GM19035 (cell line): ENCODE results near the gene SH3PXD2B.

ENCODE experiments used
- ATAC-seq: cut with Tn5 transposase; IDR thresholded peaks from one replicate; pipeline ENCODE4 v1.9.1; 2021; ENCODE audit not compliant: unreplicated experiment

The SH3PXD2B gene

DNA sequence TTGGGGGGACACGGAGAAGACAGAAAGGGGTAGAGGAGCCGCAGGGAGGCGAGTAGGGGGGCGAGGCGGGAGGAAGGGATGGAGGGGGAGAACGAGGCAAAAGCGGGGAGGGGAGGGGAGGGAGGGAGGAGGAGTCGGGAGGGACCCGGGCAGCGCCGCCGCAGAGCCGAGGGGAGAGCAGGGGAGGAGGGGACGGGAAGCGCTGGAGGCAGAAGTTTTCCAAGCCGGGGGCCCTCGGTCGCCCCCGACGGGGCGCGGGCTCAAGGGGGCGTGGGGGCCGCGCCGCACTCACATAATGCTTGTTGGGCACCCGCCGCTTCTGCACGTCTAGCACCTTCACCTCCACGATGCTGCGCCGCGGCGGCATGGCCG, 353 bp downstream of the SH3PXD2B start:
- ATAC-seq, result no peak

DNA sequence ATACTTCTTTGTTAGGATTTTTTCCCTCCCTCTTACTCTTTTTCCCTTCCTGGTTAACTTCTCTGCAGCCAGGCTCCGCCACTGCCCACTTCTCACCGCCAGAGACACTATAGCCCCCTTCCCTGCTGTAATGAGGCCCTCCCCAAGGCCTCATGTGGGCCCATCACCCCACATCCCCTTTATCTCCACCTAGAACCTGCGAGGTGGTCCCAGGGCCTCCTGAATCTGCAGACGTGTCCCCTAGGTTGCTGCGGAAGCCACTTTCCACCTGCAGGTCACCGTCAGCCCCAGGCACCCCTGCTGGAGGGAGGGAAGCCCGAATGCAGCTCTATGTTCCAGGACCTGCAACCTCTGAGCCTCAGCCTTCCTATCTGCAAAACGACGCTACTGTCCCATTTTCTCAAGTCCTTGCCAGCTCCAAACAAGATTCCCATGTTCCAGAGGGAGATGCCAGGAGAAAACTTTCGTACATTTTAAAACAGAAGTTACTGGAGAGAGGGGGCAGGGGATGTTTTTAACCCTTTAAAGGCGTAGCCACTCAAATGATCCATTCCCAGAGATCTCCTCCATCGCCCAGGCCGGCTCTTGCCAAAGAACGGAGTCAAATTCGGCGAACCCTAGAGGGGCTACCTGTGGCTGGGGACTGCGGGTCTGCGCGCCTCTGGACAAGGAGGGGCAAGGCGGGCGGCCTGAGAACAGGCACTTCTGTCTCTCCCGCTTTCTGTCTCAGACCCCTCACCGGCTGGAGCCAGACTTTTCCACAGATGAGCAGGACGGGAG, 929 bp downstream of the SH3PXD2B start:
- no peak for ATAC-seq

DNA sequence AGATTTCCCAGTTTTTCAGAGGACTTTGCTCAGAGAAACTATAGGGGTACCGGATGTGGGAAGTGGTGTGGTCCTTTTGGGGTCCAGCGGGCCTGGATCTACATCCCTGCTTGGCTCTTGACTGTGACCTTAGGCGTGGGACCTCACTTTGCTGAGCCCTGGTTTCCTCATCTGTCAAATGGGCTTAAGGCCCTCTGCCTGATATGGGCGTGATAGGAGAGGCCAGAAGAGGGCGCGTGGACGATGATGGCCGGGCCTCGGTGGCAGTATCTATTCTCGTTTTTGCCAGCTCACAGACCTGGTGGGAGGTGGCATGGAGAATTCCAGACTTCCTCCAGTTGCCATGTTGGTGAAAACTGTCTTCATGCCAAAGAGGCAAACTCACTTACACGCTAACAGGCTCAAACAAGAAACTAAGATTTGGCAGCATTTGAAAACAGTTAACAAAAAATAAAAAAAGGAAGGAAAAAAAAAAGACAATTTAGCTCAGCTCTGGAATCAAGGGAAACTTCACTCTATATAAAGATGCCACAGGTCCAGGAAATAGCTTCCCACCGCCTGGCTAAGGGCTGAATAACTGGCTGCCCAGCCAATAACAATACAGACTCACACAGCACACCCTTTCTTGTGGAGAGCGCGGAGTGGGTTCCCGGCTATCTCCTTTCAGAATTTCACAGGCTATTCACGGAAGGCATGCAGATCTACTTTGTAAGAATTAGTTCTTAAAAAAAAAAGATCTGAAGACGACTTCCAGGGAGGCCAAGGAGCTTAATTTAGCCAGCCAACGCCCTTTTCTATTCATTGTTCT, 1.7 kb downstream of the SH3PXD2B start:
- ATAC-seq, result no peak

DNA sequence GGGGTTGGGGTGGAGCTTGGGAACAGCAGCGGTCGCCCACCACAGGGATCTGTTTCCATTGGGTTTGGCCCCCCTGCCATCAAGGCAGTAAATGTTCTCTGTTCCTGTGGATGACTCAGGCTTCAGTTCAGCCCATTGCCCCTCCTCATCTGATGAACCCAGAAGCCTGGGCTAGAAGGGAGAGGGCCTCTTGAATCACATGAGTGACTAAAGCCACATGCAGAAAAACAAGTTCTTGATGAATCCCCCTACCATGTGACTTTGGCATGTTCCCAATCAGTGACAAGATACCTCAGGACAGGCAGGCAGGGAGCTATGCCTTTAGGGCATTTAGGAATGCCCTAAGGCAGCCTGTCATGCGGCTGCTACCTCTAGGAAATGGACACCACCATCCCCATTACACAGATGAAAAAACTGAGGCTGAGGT, 2.5 kb downstream of the SH3PXD2B start:
- no peak for ATAC-seq

DNA sequence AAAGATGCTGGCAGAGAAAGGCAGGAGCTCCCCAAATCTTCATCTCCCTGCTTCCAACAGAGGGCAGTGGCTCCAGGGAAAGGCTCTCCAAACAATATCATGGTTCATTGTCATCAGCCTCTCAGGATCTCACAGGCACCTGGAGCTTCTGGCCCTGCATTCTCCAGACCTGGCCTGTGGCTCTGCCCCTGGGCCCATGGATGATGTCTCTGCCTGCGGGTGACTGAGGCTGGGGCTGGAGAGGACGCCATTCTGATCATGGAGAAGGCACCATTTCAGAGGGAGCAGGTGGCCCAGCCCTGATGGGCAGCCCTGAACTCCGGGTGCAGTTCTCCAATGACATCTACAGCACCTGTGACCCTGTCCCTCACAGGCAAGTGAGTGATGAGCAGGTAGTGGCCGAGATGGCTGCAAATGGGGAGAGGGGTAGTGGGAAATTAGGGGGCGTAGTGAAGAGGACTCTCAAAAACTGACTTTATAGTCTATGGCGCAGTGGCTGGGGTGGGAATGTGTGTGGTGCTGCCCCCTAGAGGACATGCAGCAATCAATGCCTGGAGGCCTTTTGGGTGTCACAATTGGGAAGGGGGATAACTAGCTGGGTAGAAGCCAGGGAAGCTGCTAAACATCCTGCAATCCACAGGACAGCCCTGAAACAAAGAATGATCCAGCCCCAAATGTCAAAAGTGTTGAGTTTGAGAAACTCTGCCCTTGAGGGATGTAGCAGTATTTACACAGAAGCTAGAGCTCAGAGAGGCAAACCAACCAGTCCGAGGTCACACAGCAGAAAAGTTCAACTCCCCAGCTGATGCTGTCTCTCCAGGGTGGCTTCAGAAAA, 3.2 kb downstream of the SH3PXD2B start:
- no peak for ATAC-seq

DNA sequence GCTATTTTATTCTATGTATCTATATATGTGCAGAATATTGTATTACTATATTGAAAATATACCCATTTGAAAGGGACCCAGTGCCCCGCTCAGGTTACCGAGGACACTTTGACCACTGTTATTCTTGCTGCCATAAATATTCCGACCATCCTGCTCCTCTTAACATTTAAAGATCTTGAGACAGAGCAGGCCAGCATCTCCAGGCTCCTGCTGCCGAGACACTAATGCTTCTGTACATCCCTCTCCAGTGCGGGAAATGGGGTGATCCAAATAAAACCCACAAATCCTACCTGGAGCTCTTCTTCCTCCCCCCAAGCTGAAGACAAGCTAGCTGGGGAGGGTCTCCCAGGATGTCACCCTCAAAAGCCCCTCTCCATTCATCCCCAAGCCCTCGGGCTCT, 3.9 kb downstream of the SH3PXD2B start:
- ATAC-seq, result no peak

DNA sequence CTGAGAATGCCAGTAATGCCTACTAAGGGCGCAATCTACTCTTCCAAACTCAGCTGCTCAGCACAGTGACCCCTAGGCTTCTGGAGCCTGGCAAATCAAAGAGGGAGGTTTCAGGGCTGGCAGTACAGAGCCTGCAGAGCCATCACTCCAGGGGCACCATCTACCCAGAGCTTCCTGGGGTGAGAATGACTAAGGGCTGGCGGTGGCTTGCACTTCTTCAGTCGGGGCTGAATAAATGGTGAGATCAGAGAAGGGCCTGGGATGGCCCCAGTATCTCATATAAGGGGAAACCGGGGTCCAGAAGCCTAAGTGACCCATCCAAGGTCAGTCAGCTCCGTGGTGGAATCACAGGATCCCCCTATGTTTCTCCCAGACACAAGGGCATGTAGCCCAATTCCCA, 5.3 kb downstream of the SH3PXD2B start:
- no peak for ATAC-seq

DNA sequence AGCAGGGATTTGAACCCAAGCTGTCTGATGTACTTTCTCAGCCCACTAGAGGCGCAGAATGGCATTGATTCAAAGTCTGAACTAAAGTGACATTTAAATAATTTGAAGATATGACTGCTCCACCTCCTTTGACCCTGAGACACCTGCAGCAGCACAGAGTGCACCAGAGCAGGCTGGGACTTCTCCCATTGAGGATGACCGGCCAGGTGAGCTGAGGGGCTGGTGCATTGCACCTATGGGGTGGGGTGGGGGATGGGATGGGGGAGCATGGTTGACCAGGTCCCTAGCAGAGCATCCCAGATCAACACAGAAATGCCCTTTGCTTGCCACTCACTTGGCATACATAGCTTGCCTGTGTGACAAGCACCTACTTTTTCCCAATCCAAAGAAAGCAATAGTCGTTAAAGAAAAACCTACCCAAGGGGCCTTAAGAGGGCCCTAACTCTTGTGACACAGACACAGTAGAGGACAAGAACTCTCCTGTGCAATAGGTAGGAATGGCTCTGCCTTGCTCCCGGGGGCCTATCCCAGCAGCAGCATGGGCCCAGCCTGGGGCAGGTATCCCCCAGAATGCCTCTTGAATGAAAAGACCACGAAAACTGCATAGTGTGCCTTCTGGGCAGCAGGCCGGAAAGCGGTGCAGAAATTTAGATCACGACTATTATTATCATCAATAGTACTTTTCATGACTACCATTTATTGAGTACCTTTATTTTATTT, 6.5 kb downstream of the SH3PXD2B start:
- no peak for ATAC-seq

DNA sequence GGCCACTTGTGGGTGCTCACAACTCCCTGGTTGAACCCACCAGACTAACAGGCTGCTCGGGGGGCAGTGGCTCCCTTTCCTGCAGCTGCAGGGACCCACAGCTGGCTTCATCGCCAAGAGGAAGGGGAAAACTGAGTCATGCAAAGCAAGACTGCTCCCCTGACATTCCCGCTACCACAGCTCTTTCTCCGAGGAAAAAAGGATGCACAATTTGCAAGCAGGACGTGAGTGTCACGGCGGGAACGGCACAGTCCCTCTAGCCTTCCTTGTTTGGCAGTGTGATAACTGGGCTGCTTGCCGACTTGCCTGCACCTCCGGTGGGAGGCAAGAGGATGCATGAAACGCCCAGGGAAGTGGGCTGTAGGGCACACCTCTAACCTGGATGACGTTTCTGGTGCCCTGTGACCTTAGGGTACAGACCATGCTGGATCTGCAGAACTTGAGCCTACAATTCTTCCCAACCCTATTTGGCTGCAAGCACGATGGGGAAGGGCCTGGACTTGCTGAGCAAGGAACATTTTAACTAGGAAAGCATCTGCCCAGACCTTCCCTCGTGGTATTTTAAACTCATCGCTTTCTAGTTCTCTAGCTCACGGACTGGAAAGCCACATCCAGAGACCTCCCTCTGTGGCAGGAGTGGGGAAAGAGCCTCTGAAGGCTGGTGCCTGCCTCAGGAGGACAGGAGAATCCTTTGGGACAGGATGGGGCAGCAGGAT, 7.8 kb downstream of the SH3PXD2B start:
- ATAC-seq, result no peak

DNA sequence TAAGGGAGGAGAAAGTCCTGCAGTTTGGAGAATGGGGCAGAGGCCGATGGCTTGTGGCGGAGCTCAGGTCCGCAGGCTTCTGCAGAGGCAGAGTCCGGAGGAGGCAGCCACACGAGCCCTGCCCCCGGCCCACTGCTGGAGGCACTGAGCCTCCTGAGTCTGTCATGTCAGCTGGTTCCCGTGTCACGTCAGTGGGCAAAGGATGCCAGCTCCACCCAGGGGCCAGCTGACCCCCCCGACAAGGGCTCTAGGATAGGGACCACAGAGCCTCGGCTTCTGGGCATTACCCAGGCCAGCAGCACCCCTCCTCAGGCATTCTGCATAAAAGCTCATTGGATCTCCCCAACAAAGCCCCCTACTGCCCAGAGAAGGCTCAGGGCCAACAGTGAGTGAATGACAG, 8.5 kb downstream of the SH3PXD2B start:
- ATAC-seq, result no peak

DNA sequence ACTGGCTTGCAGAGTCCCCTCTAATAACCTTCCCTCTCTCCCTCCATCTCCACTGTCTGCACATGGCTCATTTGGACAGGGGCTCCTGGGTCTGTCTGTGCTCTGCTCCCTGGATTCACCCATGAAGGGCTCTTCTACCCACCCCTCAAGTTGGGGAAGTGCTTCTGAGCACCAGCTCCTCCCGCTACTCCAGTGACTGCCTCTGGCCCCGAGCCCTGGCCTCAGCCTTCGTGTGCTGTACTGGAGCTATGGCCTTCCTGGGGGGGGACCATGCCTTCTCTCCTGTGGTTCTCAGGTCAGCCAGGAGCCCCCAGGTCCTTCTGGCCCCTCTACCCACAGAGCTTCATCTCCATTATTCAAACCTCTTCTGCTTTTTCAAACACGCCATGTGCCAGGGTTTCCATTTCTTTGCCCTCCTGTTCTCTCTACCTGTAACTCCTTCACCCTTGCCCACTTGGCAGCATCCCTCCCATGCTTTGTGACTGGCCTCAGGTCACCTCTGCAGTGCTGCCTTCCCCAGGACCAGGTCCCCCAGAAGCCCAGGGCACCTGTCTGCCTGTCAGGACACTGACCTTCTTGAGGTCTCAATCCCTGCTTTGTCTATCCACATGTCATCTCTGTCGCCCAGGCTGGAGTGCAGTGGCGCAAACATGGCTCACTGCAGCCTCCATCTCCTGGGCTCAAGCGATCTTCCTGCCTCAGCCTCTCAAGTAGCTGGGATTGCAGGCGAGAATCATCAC, 9.5 kb downstream of the SH3PXD2B start:
- ATAC-seq, result no peak

DNA sequence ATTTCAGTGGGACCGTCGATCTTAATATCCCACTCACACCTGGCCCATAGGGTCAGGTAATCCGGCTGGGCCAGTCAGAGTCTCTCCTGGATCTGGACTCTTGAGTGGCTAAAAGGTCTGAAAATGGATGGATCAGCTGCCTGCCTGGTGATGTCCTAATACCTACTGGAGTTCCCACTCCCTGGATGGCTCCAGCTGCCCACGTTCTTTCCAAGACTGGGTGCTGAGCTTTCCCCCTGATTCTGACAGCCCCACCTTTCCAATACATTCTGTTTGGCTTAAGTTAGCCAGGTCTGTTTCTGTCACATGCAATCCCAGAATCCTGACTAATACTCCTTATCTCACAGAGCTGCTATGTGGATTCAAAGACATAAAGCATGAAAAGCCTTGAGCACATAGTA, 10.2 kb downstream of the SH3PXD2B start:
- ATAC-seq, result no peak

DNA sequence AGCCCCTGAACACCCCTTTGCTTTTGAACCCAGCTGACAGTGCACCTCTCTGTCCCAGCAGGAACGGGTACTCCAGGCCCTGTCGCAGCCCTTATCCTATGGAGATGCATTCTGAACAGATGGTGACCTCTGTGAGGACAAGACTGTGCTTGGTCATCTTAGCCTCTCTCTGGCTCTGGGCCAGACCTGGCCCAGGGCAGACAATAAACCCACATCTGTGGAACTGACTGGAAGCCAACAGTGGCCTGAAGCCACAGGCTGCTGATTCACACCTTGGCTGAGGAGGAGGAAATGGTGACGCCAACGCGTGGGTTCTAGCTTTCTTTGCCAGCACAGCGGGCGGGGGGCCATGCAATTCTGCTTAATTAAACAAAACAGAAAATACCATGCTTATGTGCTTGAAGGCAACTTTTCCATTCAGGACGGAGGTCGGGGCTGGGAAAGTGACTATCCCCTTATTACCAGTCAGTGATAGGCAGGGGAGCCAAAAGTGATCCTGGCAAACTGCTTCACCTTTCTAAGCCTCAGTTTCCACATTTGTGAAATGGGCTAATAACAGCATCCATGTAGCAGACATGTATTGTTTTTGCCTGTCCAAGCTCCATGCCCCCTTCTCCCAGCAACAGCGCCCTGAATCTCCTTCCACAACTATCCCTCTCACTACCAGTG, 10.8 kb downstream of the SH3PXD2B start:
- no peak for ATAC-seq

DNA sequence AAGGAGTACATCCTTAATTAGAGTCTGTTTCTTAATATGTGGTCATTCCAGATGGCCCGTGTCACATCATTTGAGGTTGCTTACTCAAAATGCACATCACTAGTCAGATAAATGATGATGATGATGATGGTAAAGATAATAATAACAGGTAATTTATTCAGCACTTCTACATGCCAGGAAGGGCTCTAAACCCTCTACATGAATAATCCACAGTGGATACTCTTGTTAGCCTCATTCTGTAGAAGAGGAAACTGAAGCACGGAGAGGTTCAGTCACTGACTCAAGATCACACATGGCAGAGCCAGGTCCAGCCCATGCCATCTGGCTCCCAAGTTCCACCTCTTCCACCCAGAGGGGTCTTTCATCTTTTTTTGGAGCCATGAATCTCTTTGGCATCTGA, 11.7 kb downstream of the SH3PXD2B start:
- ATAC-seq, result no peak

DNA sequence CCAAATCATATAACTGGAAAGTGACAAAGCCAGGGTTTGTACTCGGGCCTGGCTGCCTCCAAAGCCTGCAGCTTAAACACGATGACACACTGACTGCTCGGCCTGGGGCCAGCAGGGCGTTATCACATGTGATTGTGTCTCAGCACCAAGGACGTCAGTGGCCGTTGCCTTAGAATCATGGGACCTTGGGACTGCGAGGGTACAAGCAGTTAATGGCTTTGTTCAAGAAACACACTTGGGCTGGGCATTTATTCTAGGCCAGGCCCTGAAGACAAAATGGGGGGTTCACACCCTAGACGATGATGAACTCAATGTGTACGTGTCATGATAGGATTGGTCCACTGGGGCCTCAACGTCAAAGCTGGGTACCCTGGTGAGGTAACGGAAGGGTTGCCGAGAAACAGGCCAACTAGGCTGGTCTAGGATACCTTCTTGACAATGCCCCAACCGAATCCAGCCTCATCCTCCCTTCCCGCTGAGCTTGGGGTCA, 13.0 kb downstream of the SH3PXD2B start:
- no peak for ATAC-seq

DNA sequence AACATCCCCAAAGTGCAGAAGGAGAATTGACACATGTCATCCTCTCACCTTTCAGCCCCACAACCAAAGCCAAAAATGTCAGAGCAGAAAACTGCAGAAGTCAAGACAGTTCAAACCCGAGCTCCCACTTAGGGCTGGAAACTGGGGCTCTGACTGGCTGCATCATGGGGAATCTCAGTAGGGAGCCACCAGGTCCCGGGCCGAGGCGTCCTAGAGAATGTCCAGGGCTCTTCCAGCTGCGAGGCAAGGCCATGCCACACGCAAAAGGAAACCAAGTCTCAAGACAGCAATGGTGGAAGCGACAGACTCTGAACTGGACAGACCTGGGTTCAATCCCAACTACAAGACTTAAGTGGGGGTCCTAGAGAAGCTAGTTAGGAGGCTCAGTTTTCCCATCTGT, 13.8 kb downstream of the SH3PXD2B start:
- ATAC-seq, result no peak

DNA sequence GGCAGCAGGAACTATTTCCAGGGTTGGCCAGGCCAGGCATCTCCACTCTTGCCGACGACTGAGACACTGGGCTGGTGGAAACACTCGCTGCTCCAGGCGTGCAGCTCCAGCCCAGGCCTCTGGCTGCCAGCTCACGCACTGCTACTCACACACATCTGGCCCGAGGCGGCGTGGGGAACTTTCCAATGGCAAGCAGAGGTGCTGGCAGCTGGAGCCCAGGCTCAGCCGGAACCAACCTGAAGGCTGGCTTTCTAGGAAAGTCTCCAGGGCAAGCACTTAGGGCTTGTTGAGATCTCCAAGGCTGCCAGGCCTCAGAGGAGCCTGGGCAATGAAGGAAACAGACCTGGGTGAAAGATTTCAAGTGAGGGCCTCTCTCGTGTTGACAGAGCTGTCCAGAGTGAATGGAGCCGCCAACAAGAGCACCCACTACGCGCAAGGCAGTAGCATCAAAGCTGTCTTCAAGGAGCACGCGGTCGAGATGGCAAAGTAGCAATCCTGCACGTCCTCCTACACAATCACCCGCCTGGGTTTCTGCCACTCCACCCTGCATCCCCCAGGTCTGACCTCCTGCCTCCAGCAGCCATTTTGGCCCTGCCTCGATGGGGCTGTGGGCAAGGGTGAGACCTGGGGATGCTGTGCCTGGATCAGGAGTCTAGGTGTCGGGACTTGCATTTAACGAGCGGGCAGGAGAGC, 14.4 kb downstream of the SH3PXD2B start:
- no peak for ATAC-seq

DNA sequence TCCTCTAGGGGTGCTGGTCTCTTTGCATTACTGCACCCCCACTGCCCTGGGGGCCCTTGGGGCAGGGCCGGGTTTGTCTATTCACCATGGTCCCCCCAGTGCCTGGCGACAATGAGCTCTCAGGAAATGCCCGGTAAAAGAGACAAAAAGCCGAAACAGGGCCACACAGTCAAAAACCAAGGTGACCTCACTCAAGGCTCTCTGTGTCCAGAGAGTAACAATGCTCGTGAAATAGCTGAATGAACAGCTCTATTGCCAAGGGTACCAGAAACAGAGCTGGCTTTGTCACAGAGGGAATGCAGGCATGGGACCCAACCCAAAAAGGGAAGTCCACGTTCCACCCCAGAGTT, 16.0 kb downstream of the SH3PXD2B start:
- ATAC-seq, result no peak
